Stimulated activated CD4-positive, alpha-beta T cell treated with anti-CD3 and anti-CD28 coated beads, Interleukin-4, amount 100 ng/mL, for 24 hours (primary cell): ENCODE measurements around the gene DSCAML1.

Experiments used
- DNase-seq: peaks from one replicate; pipeline ENCODE4 v3.0.0-alpha.2; 2020

DSCAML1 gene

GRCh38 chr11:117385906-117386305 lies 411.1 kb downstream of the DSCAML1 start:
- no peak for DNase-seq

DNA sequence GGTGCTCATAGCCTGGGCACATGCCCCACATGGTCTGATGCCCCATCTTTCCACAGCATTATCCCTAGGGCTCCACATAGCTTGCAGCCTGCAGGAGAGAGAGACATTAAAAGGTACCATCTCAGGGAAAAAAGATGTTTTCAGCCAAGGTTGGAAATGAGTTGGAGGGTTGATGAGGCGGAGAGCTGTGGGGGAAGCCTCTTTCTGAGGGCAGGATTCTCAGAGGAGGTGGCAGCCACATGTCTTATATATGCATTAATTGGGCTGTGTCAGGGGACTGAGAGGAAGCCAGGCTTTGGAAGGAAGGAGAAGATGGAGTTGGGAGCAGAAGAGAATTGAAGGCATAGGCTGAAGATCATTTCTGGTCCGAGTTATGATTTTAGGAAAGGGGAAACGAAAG lies 411.5 kb downstream of the DSCAML1 start:
- no peak for DNase-seq

DNA sequence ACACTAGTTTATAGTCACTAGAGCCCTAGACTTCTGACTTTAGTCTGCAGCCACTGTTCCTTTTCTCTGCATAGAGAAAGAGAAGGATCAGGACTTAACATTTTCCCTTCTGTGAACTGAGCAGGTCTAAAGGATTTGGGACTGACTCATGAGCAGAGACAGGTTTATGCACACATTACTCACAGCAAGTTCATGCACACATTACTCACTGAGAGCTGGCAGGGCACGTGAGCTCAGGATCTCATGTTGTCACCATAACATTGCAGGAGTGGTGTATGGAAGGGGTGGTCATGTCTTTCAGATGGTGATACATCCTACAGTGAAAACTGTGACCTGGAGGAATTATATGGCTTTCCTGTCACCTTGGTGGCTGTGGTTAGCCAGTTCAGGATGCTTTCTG lies 413.0 kb downstream of the DSCAML1 start:
- DNase-seq, result no peak

GRCh38 chr11:117382746-117383145 lies 414.3 kb downstream of the DSCAML1 start:
- no peak for DNase-seq

- no peak for DNase-seq
Measured at GRCh38 chr11:117381481-117382387, 415.3 kb downstream of the DSCAML1 start.

DNA sequence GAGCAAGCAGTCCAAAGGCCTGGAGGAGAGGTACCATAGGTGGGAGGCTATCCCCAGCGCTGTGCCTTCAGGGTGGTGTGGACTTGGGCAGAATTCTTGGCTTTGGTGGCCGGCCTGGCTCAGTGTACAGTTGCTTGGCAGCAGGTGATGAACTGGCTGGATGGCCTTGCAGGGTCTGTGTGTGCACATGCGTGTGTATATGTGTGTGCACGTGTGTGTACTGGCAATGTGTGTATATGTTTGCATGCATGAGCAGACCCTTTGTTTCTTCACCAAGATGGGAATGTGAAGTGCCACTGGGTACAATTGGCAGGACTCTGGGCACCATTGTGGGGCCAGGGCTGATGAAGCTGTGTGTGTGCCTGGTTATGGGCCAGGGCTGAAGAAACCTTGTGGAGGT lies 416.3 kb downstream of the DSCAML1 start:
- no peak for DNase-seq

- DNase-seq, result no peak
Measured at GRCh38 chr11:117378976-117379865, 417.8 kb downstream of the DSCAML1 start.
